Measurements from ENCODE around the gene ANXA3. TPM values are rescaled to one million over a fixed set of nuclear protein-coding genes. Genes with fewer than 3 reads are reported as not detected.
A peak's percentile ranks its signal among the peaks of the same experiment; 100 is the strongest.

The ANXA3 gene
- total and polyA plus RNA-seq, 10 donors: 7.0 to 119 (median 41.1) TPM

GRCh38 chr4:78612398-78613178 is 61.0 kb downstream of the ANXA3 start:
- intact Hi-C loops (cut with DNase I; ENCODE audit: low total_unique reads): loop anchor here (10.0 kb wide), 1 partner anchor 252 kb away; no protein-coding TSS in a partner anchor
- Histone ChIP-seq H3K9me3 (no peaks in the 10 kb centered on the region), H3K4me1 (peaks cover 15 to 58% (median 48%) of the 10 kb centered on the region in 6 donors), H3K4me3 (no peak overlapping the region), H3K36me3 (peaks cover 0 to 30% (median 0%) of the 10 kb centered on the region in 6 donors), H3K27ac (peak overlapping the region in 4 of 8 donors; percentile 49 to 78 (median 57)), H3K27me3 (replicated peaks in 1 of 7) (no peaks in the 10 kb centered on the region)
- no peak for DNase-seq
- TF ChIP-seq POLR2A (IDR thresholded peaks at IDR 0.05) (no peak), CTCF (IDR thresholded peaks at IDR 0.05 in 8 of 11, conservative IDR thresholded peaks at IDR 0.05 in 3 of 11) (peak in 10 of 11 experiments; percentile 36 to 66 (median 58)), POLR2AphosphoS5 (IDR thresholded peaks at IDR 0.05) (peak in 1 of 3 donors; percentile 21)
- 48 to 54% (median 51%) methylated on average over 3 of the region's 3 CpGs for WGBS, 5 donors

GRCh38 chr4:78613522-78614321 is 62.2 kb downstream of the ANXA3 start:
- DNase-seq: no peak

GRCh38 chr4:78616046-78616498 is 64.5 kb downstream of the ANXA3 start:
- Histone ChIP-seq H3K27me3 (replicated peaks in 1 of 7) (no peaks in the 10 kb centered on the region), H3K4me1 (peaks cover 9 to 40% (median 32%) of the 10 kb centered on the region in 6 donors), H3K4me3 (no peak overlapping the region), H3K36me3 (peaks cover 0 to 3% (median 0%) of the 10 kb centered on the region in 6 donors), H3K9me3 (no peaks in the 10 kb centered on the region), H3K27ac (no peak overlapping the region)
- intact Hi-C loops (cut with DNase I; ENCODE audit: low total_unique reads): loop anchor here (10.0 kb wide), 1 partner anchor 249 kb away; no protein-coding TSS in a partner anchor
- TF ChIP-seq POLR2AphosphoS5 (IDR thresholded peaks at IDR 0.05) (no peak), POLR2A (IDR thresholded peaks at IDR 0.05) (no peak), CTCF (IDR thresholded peaks at IDR 0.05 in 8 of 11, conservative IDR thresholded peaks at IDR 0.05 in 3 of 11) (no peak)
- 84 to 92% (median 88%) methylated on average over 7 of the region's 7 CpGs for WGBS, 5 donors
- DNase-seq: no peak

More at GRCh38 chr4:78613522-78614321, 62.2 kb downstream of the ANXA3 start:
- H3K36me3 ChIP-seq: peaks cover 0 to 19% (median 0%) of the 10 kb centered on the region in 6 donors
- H3K4me3 ChIP-seq: peak overlapping the region in 1 of 8 donors; percentile 8
- no peak for TF ChIP-seq POLR2AphosphoS5 (IDR thresholded peaks at IDR 0.05)
- no peak for TF ChIP-seq POLR2A (IDR thresholded peaks at IDR 0.05)
- TF ChIP-seq CTCF (IDR thresholded peaks at IDR 0.05 in 8 of 11, conservative IDR thresholded peaks at IDR 0.05 in 3 of 11): no peak
- no peaks in the 10 kb centered on the region for H3K27me3 ChIP-seq (replicated peaks in 1 of 7)
- intact Hi-C loops (cut with DNase I; ENCODE audit: low total_unique reads): loop anchor here (10.0 kb wide), 1 partner anchor 251 kb away; no protein-coding TSS in a partner anchor
- H3K4me1 ChIP-seq: peaks cover 15 to 58% (median 48%) of the 10 kb centered on the region in 6 donors
- H3K9me3 ChIP-seq: no peaks in the 10 kb centered on the region
- 33 to 44% (median 39%) methylated on average over 7 of the region's 7 CpGs for WGBS, 5 donors
- peak overlapping the region; percentile 4 to 78 (median 46) for H3K27ac ChIP-seq
